ENCODE results near the gene HNRNPM. TPM values are rescaled to one million over a fixed set of nuclear protein-coding genes. Genes with fewer than 3 reads are reported as not detected.

The HNRNPM gene
- total RNA-seq, 2 donors from 2014 or later, result 118 to 119 TPM

DNA sequence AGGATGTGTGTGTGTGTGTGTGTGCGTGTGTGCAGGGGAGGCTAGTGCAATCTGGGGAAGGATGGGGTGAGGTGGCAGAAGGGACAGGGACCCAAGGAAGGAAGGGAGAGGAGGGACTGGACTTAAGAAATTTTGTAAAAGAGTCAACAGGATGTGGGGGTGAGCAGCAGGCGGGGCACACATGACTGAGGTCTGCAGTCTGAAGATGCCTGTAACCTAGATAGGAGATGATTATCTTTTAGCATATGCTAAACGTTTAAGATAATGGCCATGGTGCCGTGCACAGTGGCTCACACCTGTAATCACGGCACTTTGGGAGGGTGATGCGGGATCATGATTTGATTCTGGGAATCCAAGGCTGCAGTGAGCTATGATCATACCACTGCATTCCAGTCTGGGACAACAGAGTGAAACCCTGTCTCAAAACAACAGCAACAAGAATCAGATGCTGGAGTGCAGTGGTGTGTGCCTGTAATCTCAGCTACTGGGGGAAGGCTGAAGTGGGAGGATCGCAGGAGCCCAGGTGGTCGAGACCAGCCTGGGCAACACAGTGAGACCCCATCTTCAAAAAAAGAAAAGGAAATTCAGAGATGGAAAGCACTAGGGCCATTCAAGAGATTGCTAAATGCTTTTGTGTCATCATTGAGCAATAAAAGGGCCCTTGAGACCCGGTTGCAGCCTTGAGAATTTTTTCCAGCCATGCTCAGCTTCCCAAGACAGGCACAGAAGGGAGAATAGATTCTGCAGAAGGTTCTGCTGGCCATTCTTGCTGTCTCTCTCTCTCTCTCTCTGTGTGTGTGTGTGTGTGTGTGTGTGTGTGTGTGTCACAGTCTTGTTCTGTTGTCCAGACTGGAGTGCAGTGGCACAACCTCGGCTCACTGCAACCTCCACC, 73.0 kb downstream of the HNRNPM start:
- intact Hi-C loops (cut with DNase I), result loop anchor here in 1 of 2 donors (10.0 kb wide), 1 partner anchor 173 kb away; the partner anchor contains the start of gene KANK3
- no peak for DNase-seq (ENCODE audit: low spot score)

DNA sequence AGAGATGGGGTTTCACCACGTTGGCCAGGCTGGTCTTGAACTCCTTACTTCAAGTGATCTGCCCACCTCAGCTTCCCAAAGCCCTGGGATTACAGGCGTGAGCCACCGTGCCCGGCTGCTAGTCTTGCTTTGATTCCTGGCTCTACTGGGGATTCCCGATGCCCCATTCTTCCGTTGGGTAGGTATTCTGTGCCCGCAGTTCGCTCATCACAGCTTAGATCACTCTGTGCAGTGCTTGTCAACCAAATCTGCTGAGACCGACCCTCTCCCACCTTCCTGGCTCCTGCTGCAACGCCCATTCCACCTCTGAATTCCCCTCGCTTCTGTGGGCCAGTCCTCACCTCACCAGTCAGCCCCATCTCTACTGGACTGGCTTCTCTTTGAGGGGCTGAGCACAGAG, 73.8 kb downstream of the HNRNPM start:
- DNase-seq (ENCODE audit: low spot score), result no peak
- intact Hi-C loops (cut with DNase I), result loop anchor here in 1 of 2 donors (10.0 kb wide), 1 partner anchor 174 kb away; the partner anchor contains the start of gene KANK3

DNA sequence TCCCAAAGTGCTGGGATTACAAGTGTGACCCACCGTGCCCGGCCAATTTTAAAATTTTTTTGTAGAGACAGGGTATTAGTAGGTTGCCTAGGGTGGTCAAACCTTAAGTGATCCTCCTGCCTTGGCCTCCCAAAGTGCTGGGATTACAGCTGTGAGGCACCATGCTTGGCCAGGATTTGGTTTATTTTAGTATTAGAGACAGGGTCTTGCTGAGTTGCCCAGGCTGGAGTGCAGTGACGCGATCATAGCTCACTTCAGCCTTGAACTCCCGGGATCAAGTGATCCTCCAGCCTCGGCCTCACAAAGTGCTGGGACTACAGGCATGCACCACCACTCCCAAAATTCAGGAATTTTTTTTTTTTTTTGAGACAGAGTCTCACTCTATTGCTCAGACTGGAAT, 74.6 kb downstream of the HNRNPM start:
- intact Hi-C loops (cut with DNase I), result loop anchor here in 1 of 2 donors (10.0 kb wide), 1 partner anchor 175 kb away; the partner anchor contains the start of gene KANK3
- DNase-seq (ENCODE audit: low spot score), result no peak

DNA sequence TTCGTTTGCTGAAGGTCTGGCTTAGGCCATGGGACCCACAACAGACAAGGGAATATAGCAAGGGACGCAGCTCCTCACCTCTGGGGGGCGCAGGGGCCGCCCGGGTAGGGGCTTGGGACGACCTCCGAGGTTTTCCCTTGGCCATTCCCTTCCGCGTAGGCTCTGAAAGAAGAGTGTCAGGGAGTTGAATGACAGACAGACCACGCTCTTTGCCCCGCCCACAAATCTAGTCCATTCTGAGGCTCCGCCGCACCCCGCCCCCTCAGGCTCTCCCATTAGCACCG, 80.6 kb downstream of the HNRNPM start:
- intact Hi-C loops (cut with DNase I), result no loop called here
- no peak for DNase-seq (ENCODE audit: low spot score)

DNA sequence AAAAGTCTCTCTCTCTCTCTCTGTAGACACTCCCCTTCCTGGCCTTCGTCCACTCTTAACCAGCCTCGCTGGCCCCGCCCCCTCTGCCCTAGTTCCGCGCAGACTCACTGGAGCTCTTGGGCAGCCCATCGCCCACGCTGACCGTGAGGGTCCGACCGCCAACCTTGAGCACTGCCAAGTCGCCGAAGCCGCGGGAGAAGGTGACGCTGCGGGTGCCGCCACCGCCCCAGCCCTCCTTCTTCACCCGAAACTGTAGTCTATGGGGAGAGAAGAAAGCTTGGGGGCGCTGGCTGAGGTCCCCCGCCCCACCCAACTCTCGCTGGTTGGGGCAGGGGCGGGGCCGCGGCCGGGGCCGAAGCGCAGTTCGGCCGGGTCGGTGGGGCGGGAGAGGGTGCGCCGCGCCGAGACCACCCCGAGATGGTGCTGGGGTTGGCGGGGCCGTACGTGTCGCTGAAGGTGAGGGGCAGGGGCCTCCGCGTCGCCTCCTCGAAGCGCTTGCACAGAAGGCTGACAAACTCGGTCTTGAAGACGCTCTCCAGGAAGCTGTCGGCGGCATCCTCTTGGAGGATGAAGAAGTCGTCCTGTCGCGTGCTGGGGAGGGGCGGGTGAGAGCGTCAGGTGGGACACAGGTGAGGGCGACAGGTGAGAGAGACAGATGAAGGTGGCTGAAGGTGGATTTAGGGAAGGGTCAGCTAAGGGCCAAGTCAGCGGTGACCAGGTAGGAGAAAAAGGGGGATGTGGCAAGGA, 81.7 kb downstream of the HNRNPM start:
- DNase-seq (ENCODE audit: low spot score), result peak; percentile 95
- intact Hi-C loops (cut with DNase I), result no loop called here

DNA sequence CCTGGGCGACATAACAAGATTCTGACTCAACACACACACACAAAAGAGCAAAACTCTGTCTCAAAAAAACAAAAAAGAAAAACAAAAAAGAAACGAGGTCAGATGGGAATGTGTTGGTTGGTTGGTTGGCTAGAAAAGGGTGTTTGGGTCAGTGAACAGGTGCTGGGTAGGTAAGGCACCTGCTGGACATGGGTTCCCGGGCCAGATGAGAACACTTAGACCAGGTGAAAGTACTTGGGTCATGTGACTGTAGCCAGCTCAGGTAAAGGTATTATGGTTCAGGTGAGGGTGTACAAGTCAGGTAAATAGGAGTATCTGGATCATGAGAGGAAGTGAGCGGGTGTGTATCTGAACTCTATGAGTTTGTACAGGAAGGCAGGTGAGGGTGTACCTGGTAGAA, 83.7 kb downstream of the HNRNPM start:
- intact Hi-C loops (cut with DNase I), result no loop called here
- no peak for DNase-seq (ENCODE audit: low spot score)

DNA sequence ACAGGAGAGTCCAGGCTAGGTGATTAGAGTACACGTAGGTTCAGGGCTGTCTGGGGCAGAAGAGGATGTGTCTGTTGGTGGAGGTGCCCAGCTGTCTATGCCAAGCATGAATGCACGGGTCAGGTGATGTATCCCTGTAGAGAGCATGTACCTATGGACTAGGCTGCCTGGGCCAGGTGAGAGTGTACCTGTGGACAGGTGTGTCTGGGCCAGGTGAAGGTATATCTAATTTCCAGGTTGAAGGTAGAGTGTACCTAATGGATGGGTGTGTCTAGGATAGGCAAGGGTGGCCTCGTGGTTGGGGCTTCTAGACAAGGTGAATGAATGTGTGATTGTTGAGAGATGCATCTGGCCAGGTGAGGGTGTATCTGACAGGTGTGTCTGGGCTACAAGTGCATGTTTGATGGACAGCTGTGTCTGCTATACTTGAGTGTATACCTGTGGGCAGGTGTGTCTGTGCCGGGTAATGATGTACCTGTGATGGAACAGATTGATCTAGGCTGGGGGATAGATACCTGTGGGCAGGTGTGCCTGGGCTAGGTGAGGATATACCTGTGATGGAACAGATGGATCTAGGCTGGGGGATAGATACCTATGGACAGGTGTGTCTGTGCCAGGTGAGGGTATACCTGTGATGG, 84.7 kb downstream of the HNRNPM start:
- intact Hi-C loops (cut with DNase I), result no loop called here

DNA sequence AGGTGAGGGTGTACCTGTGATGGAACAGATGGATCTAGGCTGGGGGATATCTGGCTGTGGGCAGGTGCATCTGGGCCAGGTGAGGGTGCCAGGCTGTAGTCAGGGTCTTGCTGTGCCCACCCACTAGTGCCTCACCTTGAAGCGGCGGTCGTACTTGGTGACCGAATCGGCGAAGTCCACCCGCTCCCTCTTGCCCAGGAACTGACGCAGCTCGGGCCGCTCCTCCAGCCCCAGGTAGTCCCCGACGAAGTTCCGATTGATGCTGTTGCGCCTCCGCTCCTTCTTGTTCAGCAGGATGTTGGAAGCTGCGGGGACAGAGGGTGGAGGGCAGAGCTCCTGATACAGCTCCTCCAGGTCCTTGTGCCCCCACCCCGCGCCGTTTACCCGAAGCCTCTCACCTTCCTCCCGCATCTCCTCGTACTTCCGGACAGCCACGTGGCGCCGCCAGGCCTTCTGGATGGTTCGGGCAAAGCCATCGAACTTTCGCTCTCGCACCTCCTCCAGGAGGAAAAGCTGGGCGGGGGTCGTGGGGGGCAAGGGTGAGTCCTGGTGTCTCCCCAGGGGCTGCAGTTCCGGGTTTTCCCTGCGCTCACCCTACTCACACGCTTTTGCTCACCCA, 85.4 kb downstream of the HNRNPM start:
- DNase-seq (ENCODE audit: low spot score), result no peak
- intact Hi-C loops (cut with DNase I), result no loop called here

More for the DNA sequence above, 84.7 kb downstream of the HNRNPM start:
- DNase-seq (ENCODE audit: low spot score), result no peak

DNA sequence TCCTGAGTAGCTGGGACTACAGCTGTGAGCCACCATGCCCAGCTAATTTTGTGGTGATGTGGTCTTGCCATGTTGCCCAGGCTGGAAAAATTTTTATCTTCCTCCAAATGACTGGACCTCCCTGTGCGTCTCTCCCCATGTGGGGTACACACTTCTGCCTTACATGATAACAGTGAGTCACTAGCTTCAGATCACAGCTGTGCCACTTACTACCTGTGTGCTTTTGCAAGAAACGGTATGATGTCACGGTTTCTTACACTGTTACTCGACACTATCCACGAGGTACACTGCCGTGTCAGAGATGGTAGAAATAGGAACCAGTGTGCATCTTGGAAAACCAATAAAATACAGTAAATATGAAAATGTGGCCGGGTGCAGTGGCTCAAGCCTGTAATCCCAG, 86.7 kb downstream of the HNRNPM start:
- intact Hi-C loops (cut with DNase I), result no loop called here
- no peak for DNase-seq (ENCODE audit: low spot score)

DNA sequence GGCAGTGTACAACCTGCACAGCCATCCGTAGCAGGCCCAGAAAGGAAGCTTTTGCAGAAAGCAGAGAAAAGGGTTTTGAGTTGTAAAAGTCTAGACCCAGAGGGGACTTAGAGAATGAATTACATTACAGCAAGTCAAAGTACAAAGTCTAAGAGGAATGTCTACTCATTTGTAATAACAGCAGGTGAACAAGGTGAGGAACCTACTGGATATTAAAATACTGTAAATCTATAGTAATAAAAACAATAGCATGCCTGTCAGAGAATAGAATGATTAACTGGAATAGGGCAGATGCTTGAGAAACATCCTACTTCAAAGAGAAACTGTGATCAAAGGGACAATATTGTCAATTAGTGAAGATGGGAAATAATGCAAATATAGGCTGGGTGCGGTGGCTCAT, 87.5 kb downstream of the HNRNPM start:
- intact Hi-C loops (cut with DNase I), result no loop called here
- no peak for DNase-seq (ENCODE audit: low spot score)

DNA sequence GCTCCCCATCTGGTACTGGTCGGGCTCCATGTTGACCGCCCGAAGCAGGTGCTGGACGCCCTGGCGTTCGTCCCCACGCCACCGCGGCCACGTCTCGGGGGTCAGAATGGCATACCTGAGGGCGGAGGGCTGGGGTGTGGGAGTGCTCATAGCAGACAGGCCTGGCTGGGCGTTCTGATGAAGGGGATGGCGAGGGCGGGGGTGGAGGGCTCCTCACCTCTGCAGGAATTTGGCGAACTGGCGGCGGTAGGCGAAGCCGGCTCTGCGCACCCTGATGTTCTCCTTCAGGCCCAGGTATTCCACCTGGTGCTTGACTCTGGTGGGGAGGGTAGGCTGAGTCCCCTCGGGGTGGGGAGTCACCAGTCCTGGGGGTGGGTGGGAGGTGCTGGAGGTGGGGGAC, 91.5 kb downstream of the HNRNPM start:
- intact Hi-C loops (cut with DNase I), result no loop called here
- no peak for DNase-seq (ENCODE audit: low spot score)

DNA sequence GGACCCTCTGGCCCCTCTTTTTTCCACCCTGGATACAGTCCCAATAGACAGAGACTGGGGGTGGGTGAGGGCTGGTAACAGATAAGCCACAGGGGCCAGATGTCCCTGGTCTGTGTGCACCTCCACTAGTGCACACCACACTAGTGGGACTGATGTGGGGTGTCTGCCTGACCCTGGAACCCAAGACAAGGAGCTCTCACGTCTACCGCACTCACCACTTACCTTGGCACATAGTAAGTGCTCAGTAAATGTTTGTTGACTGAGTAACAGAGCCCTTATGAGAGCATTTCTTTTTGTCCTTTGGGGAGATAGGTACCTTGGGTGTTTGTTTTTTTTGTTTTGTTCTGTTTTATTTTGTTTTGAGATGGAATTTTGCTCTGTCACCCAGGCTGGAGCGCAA, 92.3 kb downstream of the HNRNPM start:
- intact Hi-C loops (cut with DNase I), result no loop called here
- DNase-seq (ENCODE audit: low spot score), result no peak

Other genes starting within 250 kb of the HNRNPM start
- gene CERS4, start 235.6 kb upstream of the HNRNPM start, total RNA-seq, result 10 to 100 TPM; 23.2 to 28.8 TPM
- 10 to 100 TPM; 29.2 to 31.6 TPM for gene CD320, start 136.6 kb upstream of the HNRNPM start, total RNA-seq
- gene NDUFA7, start 123.6 kb upstream of the HNRNPM start, total RNA-seq, result 10 to 100 TPM; 29.8 to 31.2 TPM
- gene RPS28, start 123.5 kb upstream of the HNRNPM start, total RNA-seq, result 100 to 1,000 TPM; 798 to 911 TPM
- 10 to 100 TPM; 11.0 to 22.5 TPM for gene KANK3, start 101.7 kb upstream of the HNRNPM start, total RNA-seq
- 10 to 100 TPM; 10.4 to 95.3 TPM for gene ANGPTL4, start 80.8 kb upstream of the HNRNPM start, total RNA-seq
- 10 to 100 TPM; 83.1 to 86.9 TPM for gene RAB11B, start 54.6 kb upstream of the HNRNPM start, total RNA-seq
- gene MARCHF2, start 31.7 kb upstream of the HNRNPM start, total RNA-seq, result 10 to 100 TPM; 50.3 to 57.6 TPM
- 1 to 10 TPM; 1.5 to 2.6 TPM for gene PRAM1, start 57.7 kb downstream of the HNRNPM start, total RNA-seq
- gene ZNF414, start 69.2 kb downstream of the HNRNPM start, total RNA-seq, result 10 to 100 TPM; 15.9 to 16.0 TPM
- 10 to 100 TPM; 19.1 to 37.3 TPM for gene MYO1F, start 132.5 kb downstream of the HNRNPM start, total RNA-seq
- 10 to 100 TPM; 27.2 to 43.3 TPM for gene ADAMTS10, start 165.7 kb downstream of the HNRNPM start, total RNA-seq
- not detected for gene NFILZ, start 185.7 kb downstream of the HNRNPM start, total RNA-seq

All from posterior vena cava (tissue), 2 donors.